ENCODE results near the gene ANXA11. TPM values are rescaled to one million over a fixed set of nuclear protein-coding genes. Genes with fewer than 3 reads are reported as not detected.

ANXA11 gene
- total RNA-seq, 6 donors from 2014 or later = 108 to 327 (median 194) TPM

DNA sequence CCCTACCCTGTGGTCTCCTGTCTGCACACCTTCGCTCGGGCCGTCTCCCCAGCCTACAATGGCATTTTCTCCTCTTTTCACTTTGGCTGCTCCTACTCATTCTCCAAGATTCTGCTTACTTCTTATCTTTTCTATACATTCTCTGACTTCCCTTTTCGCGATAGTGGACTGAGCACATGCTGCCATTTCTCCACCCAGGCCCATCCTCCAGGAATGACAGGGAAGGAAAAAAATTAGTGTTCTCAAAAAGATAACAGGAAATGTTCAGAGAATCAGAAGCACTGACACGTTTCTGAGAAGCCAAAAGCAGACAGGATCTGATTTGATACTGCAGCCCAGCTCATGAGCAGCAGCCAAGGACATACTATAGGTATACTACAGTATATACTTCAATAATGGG is 6.4 kb upstream of the ANXA11 start:
- H3K4me1 ChIP-seq = peaks cover 0 to 11% (median 5%) of the 10 kb centered on the region in 4 donors
- ATAC-seq (ENCODE audit: low FRiP score in 2 of 2) = no peak
- no peak for DNase-seq
- H3K27me3 ChIP-seq = no peaks in the 10 kb centered on the region
- no peak for TF ChIP-seq EP300 (IDR thresholded peaks at IDR 0.05)
- no peak for TF ChIP-seq POLR2AphosphoS5 (IDR thresholded peaks at IDR 0.05)
- TF ChIP-seq, protein P1, sequence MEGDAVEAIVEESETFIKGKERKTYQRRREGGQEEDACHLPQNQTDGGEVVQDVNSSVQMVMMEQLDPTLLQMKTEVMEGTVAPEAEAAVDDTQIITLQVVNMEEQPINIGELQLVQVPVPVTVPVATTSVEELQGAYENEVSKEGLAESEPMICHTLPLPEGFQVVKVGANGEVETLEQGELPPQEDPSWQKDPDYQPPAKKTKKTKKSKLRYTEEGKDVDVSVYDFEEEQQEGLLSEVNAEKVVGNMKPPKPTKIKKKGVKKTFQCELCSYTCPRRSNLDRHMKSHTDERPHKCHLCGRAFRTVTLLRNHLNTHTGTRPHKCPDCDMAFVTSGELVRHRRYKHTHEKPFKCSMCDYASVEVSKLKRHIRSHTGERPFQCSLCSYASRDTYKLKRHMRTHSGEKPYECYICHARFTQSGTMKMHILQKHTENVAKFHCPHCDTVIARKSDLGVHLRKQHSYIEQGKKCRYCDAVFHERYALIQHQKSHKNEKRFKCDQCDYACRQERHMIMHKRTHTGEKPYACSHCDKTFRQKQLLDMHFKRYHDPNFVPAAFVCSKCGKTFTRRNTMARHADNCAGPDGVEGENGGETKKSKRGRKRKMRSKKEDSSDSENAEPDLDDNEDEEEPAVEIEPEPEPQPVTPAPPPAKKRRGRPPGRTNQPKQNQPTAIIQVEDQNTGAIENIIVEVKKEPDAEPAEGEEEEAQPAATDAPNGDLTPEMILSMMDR (IDR thresholded peaks at IDR 0.05) = no peak
- TF ChIP-seq POLR2A (IDR thresholded peaks at IDR 0.05) = no peak
- H3K9me3 ChIP-seq = no peaks in the 10 kb centered on the region
- H3K36me3 ChIP-seq = no peaks in the 10 kb centered on the region
- no peak overlapping the region for H3K4me3 ChIP-seq
- H3K27ac ChIP-seq = no peak overlapping the region
- WGBS, 2 donors = 80 to 82% methylated on average over 6 of the region's 6 CpGs

DNA sequence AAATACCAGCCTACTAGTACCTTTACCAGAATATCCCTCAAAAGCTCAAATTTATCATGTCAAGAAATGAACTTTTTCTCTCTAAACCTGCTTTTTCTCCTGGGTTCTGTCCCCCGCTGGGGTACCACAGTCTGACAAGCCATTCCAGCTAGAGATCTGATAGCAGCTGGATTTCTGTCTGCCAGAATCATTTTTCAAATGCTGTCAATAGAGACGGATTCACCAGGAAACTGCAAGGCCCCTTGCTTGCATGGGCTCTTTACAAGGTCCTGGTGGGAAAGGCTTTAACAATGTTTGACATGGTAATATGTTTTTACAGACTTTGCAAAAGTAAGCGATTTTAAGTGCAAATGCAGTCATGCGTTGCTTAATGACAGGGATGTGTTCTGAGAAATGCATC is 4.9 kb upstream of the ANXA11 start:
- peaks cover 10 to 24% (median 14%) of the 10 kb centered on the region in 4 donors for H3K4me1 ChIP-seq
- H3K27me3 ChIP-seq = no peaks in the 10 kb centered on the region
- H3K4me3 ChIP-seq = no peak overlapping the region
- H3K9me3 ChIP-seq = no peaks in the 10 kb centered on the region
- no peak overlapping the region for H3K27ac ChIP-seq
- 94 to 97% methylated on average over 4 of the region's 4 CpGs for WGBS, 2 donors
- no peak for ATAC-seq (ENCODE audit: low FRiP score in 2 of 2)
- H3K36me3 ChIP-seq = no peaks in the 10 kb centered on the region
- DNase-seq = no peak
- TF ChIP-seq, protein P1 (IDR thresholded peaks at IDR 0.05) = no peak
- TF ChIP-seq POLR2AphosphoS5 (IDR thresholded peaks at IDR 0.05) (no peak), EP300 (IDR thresholded peaks at IDR 0.05) (no peak), POLR2A (IDR thresholded peaks at IDR 0.05) (no peak)

- no peak for TF ChIP-seq POLR2AphosphoS5 (IDR thresholded peaks at IDR 0.05)
- TF ChIP-seq EP300 (IDR thresholded peaks at IDR 0.05) = no peak
- TF ChIP-seq, protein P1 (IDR thresholded peaks at IDR 0.05) = no peak
- TF ChIP-seq POLR2A (IDR thresholded peaks at IDR 0.05) = no peak
- Histone ChIP-seq H3K4me1 (peaks cover 26 to 44% (median 30%) of the 10 kb centered on the region in 4 donors), H3K4me3 (peak overlapping the region in 3 of 4 donors; percentile 22 to 45 (median 37)), H3K9me3 (no peaks in the 10 kb centered on the region), H3K27ac (peak overlapping the region; percentile 92 to 100 (median 98)), H3K27me3 (no peaks in the 10 kb centered on the region), H3K36me3 (no peaks in the 10 kb centered on the region)
- 77 to 85% methylated on average over 14 to 15 of the region's 15 CpGs for WGBS, 2 donors
- ATAC-seq (ENCODE audit: low FRiP score in 2 of 2) = no peak
- no peak for DNase-seq
Observed at GRCh38 chr10:80207768-80208370, 2.5 kb upstream of the ANXA11 start.

DNA sequence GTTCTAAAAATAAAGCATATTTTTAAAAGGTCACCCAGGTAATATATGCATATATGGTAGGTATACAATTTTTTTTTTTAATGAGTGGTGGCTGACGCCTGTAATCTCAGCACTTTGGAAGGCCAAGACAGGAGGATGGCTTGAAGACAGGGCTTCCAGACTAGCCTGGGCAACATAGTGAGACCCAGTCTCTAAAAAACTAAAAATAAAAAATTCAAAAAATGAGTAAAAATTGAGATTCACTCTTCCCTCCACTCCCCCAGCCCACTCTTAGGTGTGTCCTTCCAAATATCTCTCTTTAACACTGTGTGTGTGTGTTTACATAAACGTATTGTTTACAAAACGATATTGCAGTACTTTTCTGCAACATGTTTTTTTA is 929 bp upstream of the ANXA11 start:
- 82 to 85% methylated on average over 3 of the region's 3 CpGs for WGBS, 2 donors

More for the DNA sequence above, 929 bp upstream of the ANXA11 start:
- H3K9me3 ChIP-seq = no peaks in the 10 kb centered on the region
- ATAC-seq (ENCODE audit: low FRiP score in 2 of 2) (no peak), DNase-seq (no peak)
- peak overlapping the region in 2 of 4 donors; percentile 65 to 74 for H3K4me3 ChIP-seq
- no peaks in the 10 kb centered on the region for H3K27me3 ChIP-seq
- peak overlapping the region; percentile 92 to 100 (median 98) for H3K27ac ChIP-seq
- no peak for TF ChIP-seq EP300 (IDR thresholded peaks at IDR 0.05)
- TF ChIP-seq POLR2AphosphoS5 (IDR thresholded peaks at IDR 0.05) = no peak
- TF ChIP-seq POLR2A (IDR thresholded peaks at IDR 0.05) = no peak
- TF ChIP-seq, protein P1 (IDR thresholded peaks at IDR 0.05) = no peak
- peaks cover 42 to 60% (median 46%) of the 10 kb centered on the region in 4 donors for H3K4me1 ChIP-seq
- H3K36me3 ChIP-seq = peaks cover 0 to under 1% (median 0%) of the 10 kb centered on the region in 4 donors

Data from upper lobe of left lung (tissue), 6 donors.